D341Med (cell line): ENCODE measurements around the gene ZNF699.
A peak's percentile ranks its signal among the peaks of the same experiment; 100 is the strongest.
"Not testable (repeated sequence)": the region's sequence is repeated elsewhere in the genome, so short reads cannot be mapped to it uniquely, and the experiment has no call there.

Source experiments
- DNase-seq: peaks from one replicate; pipeline ENCODE4 v3.0.0; 2012; ENCODE audit warnings: low spot score

The ZNF699 gene

DNA sequence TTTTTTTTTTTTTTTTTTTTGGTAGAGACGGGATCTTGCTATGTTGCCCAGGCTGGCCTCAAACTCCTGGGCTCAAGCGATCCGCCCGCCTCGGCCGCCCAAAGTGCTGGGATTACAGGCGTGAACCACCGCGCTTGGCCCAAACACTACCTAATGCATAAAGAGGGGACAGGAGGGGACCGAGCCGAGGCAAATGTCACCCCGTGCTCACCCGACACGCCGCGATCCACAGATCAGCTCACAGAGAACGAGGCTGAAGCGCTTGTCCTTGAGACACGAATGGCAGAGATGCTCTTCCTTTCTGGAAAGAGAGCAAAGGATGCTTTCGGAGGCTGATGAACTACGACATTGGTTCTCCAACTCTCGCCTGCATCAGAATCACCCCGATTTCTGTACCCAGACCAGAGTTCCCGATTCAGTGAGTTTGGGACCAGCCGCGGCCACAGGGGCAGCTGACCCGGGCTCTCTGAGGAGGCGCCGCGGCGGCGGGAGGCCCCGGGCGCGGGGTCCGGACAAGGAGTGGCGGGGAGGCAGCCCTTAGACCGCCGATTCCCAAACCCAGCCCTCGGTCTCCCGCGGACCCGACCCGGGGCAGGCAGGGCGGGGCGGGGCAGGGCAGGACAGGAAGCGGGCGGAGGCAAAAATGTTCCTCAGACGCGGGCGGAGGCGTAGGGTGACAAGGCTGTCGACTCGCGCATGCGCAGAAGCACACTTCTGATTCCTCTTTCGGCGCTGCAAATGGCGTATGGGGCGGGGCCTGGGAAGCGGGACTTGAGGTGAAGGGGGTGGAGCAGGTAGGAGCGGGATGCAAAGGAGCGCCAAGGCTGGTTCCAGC is at the start of gene ZNF699:
TSS of gene ZNF699 (minus strand) at position 700 of the 835 bp plus-strand sequence. CDS start 4,719 bp downstream, outside the sequence.
- DNase-seq = peak; percentile 95

GRCh38 chr19:9354651-9355050 is 45.0 kb upstream of the ZNF699 start:
- DNase-seq = no peak

- DNase-seq = no peak
These were observed 43.4 kb upstream of the ZNF699 start for GRCh38 chr19:9353011-9353410.

DNA sequence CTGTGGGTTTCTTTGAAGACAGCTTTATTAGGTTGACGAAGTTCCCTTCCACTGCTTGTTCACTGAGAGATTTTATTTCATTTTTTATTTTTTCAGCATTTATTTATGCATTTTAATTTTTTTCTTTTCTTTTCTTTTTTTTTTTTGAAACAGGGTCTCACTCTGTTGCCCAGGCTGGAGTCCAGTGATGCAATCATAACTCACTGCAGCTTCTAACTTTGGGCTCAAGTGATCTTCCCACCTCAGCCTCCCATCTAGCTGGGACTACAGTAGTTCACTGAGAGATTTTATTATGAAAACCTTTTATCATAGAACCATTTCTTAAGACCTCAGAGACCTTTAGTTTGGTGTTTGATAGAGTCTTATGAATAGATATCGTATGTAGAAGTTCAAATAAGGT is 42.9 kb upstream of the ZNF699 start:
- no peak for DNase-seq

DNA sequence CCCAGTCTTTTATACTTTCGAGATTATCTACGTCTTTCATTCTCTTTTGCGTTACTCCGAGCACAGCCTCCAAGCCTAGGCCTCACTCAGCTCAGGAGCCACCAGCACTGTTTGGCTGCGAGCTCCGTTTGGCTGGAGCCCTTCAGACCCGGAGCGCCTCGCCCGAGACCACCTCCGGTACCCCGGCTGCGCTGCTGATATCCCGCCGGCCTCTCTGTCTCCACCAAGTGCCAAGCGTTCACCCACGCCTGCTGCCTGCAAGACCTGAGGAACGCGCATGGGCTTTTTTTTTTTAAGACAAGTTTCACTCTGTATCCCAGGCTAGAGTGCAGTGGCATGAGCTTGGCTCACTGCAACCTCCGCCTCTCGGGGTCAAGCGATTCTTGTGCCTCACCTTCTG is 39.0 kb upstream of the ZNF699 start:
- DNase-seq = no peak

GRCh38 chr19:9348253-9348652 is 38.6 kb upstream of the ZNF699 start:
- no peak for DNase-seq

GRCh38 chr19:9345005-9345404 is 35.4 kb upstream of the ZNF699 start:
- no peak for DNase-seq

DNA sequence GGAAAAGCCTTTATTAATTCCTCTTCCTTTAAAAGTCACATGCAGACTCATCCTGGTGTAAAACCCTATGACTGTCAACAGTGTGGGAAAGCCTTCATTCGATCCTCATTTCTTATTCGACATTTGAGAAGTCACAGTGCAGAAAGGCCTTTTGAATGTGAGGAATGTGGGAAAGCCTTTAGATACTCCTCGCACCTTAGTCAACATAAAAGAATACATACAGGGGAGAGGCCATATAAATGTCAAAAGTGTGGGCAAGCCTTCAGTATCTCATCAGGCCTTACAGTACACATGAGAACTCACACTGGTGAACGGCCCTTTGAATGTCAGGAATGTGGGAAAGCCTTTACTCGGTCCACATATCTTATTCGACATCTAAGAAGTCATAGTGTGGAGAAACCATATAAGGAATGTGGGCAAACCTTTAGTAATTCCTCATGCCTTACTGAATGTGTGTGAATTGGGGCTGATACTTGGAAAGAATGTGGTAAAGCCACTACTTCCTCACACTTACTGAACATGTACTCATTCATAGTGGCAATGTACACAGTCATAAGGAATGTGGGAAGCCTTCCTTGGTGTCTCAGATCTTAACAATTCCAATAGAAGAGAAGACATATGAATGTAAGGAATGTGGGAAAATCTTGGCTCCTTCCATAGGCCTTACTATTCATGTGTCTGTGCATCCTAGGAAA is 33.1 kb upstream of the ZNF699 start:
- no peak for DNase-seq

- no peak for DNase-seq
These were observed 20.4 kb upstream of the ZNF699 start for GRCh38 chr19:9329999-9330398.

DNA sequence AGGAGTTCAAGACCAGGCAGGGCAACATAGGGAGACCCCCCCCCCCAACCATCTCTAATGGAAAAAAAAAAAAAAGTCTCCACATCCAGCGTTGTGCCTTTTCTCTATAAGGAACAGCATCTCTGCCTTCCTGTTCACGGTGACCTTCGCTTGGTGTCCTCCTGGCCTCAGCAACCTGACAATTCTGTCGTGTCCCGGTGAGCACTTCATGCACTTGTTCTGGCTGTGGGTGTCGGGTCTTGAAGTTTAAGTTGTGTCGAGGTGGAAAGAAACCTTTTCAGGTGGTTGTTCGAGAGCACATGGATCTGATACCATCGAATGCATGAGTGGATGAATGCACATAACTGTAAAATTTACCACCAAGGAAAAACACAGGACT is 14.9 kb upstream of the ZNF699 start:
- DNase-seq = no peak

- peak; percentile 93 for DNase-seq
These were observed 14.4 kb upstream of the ZNF699 start, which contains the start of gene ZNF559 for GRCh38 chr19:9323919-9324583. ZNF559 (plus strand) TSS chr19:9324179; CDS start chr19:9338550, 14,371 bp downstream.

DNA sequence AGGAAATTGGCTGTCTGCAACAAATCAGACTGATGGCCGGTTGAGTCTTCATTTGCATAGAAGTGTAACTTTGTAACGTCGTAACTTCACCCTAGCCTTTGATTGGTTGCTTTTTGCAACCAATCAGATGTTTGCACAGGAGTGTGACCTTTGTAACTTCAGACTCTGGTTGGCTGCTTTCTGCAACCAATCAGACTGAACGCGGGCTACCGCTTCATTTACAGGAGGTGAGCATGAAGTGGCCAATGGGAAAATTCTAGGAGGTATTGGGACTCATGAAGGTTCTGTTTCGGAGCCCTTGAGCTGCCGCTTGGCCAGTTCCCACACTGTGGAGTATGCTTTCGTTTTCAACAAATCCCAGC is 13.9 kb upstream of the ZNF699 start:
- no peak for DNase-seq

- DNase-seq = not testable (repeated sequence)
These were observed 12.6 kb upstream of the ZNF699 start for GRCh38 chr19:9322201-9322600.

DNA sequence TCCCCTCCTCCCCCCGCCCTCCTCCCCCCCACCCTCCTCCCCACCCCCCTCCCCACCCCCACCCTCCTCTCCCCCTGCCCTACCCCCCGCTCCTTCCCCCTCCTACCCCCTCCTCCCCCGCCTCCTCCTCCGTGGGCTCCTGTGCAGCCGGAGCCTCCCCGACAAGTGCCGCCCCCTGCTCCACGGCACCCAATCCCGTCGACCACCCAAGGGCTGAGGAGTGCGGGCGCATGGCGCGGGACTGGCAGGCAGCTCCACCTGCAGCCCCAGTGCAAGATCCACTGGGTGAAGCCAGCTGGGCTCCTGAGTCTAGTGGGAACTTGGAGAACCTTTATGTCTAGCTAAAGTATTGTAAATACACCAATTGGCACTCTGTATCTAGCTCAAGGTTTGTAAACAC is 12.1 kb upstream of the ZNF699 start:
- not testable (repeated sequence) for DNase-seq

DNA sequence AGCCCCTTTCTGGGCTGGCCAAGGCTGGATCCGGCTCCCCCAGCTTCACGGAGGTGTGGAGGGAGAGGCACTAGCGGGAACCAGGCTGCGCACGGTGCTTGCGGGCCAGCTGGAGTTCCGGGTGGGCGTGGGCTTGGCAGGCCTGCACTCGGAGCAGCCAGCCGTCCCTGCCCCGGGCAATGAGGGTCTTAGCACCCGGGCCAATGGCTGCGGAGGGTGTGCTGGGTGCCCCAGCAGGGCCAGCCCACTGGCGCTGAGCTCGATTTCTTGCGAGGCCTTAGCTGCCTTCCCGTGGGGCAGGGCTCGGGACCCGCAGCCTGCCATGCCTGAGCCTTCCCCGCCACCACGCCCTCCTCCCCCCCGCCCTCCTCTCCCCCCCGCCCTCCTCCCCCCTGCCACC is 11.7 kb upstream of the ZNF699 start:
- no peak for DNase-seq

GRCh38 chr19:9313756-9314155 is 4.1 kb upstream of the ZNF699 start:
- DNase-seq = no peak

DNA sequence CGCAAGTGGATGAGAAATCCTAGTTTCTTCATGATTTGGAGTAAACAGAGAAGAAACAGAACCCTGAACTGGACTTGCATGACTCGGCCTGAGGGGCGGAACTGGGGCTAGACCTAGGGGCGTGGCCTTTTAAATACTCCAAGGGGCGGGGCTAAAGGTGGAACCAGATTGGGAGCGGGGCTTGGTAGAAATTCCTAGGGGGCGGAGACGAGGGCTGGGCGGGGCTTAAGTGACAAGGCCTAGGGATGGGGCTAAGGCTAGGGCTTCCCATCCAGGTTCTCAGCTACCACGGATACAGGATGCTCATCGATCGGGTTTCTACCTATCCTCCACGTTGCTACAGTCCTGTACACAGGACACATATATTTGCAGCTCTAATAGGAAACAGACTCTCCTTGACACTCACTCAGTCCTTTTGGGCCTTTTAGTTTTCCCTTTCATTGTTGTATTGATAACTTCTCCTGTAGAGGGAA is 372 bp upstream of the ZNF699 start:
- peak; percentile 92 for DNase-seq

GRCh38 chr19:9308091-9308770 is 1.4 kb downstream of the ZNF699 start:
- DNase-seq = no peak

GRCh38 chr19:9306443-9306842 is 3.2 kb downstream of the ZNF699 start:
- DNase-seq = no peak

DNA sequence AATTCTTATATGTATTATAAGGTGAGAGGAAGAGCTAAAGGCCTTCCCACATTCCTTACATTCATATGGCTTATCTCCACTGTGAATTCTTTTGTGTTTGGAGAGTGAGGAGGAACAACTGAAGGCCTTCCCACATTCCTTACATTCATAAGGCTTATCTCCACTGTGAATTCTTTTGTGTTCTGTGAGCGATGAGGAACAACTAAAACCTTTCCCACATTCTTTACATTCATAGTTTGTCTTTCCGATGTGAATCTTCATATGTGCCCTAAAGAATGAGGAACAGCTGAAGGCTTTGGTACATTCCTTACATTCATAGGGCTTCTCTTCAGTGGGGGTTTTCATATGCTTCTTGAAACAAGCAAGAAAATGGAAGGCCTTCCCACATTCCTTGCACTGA is 13.3 kb downstream of the ZNF699 start:
- no peak for DNase-seq

- DNase-seq = no peak
These were observed 14.2 kb downstream of the ZNF699 start for GRCh38 chr19:9295411-9295849.

DNA sequence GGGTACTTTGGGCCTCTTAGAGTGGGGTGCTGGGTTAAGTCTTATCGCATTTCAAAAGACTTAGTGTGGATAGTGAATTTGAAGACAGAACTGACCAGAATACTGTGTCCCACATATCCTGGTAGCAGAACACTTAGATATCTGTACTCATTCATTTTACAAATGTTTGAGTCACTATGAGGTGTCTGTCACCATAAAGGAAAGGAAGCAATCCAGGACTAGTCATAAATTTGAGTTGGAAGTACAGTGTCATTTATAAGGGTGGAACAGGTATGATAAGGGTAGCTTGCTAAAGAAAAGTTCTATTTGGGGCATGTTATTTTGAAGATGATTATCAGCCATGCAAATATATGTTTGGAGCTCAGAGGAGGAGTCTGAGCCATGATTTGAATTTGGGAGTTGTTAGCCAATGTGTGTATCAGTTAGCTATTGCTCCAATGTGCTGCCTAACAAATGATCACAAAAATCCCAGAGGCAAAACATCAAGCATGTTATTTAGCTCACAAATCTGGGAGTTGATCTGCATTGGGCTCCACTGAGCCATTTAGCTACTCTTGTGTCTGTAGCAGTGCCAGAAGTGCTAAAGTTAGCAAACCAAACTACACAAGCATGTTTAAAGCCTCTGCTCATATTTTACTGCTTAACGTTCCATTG is 20.3 kb downstream of the ZNF699 start:
- DNase-seq = no peak
